ENCODE results near the gene TOMM20.
"Not testable (repeated sequence)": the region's sequence is repeated elsewhere in the genome, so short reads cannot be mapped to it uniquely, and the experiment has no call there.

TOMM20 gene

DNA sequence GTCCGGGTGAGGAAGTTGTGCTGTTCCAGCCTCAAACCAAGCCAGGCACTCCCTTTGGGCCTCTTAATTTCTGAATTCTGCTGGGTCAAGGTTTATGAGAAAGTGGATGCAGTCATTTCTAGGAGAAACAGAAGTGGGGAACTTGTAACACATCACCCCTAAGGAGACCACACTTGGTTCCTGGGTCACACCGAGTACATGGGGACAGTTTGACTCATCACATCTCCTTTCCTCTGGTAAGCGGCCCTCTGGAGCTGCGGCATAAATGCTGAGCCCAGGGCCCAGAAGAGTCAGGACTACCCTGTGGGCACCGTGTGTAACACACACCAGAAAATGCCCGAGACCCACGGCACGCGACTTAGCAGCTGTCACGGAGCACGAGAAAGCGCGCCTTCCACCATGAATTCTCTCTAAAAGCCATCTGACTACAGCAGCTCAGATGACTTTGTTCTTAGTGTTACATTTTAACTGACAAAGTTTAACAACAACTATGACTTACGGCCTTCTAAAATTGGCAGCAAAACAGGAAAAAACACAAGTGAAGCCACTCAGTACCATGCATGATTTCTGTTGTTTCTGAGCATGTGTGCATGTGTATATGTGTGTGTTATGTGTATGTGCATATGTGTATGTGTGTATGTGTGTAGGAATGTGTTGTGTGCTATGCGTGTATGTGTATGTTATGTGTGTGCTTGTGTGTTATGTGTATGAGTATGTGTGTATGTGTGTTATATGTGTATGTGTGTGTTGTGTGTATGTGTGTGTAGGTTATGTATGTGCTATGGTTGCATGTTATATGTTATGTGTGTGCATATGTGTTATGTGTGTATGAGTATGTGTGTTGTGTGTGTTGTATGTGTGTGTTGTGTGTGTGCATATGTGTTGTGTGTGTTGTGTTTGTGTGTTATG lies 50.8 kb downstream of the TOMM20 start:
- no peak for DNase-seq

DNA sequence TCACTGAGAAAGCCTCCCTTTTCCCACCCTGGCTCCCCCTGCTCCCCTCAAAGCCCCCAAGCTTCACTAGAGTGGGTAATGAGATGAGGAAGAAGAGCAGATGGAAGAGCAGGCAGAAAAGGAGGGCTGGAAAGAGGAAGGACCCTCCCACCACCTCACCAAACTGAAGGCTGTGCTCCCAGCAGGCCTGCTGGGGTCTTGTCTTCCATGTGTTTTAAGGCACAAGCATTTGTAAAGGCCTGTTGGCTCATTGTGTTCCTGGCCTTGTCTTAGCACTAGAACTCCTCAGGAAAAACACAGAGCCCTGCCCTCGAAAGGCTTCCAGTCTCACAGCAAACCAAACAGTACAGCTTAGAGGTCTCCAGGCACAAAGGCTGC lies 51.5 kb downstream of the TOMM20 start:
- no peak for DNase-seq

DNA sequence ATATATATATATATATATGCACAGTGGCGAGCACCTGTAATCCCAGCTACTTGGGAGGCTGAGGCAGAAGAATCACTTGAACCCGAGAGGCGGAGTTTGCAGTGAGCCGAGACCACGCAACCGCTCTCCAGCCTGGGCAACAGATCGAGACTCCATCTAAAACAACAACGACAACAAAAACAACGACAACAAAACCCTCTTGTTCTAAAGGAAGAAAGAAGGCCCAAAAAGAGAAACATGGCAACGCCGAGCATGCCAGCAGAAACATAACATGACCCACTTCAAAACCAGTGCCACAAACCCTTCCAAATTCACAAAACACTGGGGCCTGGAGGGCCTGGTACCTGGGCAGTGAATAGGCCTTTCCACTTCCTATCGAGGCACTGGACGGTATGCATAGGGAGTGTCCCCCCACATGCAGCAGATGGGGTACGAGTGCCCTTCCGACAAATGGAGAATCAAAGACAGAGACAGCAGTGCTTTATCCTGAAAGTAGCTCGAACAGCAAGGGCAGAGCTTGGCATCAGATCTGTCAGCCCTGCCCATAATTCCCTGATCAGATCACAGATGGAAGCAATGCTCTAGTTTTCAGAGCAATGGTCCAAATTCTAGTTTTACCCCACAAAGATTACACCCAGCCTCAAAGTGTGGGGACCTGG lies 52.0 kb downstream of the TOMM20 start:
- no peak for DNase-seq

DNA sequence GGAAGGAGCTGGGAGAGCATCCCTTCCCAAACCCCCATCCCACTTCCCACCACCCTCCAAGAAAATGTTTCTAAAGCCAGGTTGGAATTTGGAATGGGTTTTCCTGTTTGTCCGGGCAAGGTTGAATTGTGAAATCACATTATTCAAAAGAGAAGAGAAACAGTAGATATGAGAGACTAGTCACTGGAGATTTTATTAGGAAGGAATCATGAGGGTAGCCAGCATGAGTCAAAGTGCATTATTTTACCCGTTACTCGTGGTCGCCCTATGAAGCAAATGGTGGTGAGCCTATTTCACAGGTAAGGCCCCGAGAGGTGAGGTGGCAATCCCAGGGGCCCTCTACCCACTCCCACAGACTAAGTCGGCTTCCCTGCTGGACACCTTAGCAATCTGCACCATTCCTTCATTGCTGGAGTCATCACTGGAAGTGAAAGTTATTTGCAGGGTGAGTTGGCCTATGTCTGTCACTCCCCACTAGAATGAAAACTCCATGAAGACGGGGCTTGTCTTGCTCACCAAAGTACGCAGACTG lies 52.8 kb downstream of the TOMM20 start:
- no peak for DNase-seq

DNA sequence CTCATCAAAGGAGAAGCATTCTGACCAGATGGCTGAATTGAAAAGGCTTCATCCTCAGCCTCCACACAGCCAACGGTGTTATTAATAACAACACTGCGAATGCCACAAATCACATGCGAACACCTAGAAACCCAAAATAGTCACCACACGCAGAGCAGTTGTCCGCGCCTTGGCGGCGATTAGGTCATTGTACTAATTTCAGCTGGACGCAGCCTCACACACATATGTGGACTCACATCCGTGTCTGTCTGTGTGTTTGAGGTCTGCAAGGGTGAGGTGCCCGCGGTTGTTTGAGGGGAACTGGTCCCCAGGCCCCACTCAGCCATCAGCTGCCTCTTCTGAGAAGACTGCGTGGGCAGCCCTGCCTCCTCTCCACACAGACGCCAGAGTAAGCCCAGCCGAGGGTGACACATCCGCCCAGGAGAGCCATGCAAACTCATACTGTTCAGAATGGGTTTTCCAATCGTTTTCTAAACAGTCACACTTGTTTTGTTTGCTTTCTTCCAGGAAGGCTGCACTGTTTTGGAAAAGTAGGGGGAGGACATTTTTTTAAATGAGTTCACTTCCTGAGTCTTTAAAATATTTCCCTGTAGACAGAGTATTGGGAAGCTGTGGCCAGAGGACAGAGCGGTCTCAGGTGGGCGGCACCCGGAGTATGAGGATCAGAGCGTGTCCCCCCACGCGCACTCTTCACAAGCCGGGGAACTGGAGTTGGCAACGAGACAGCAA lies 53.4 kb downstream of the TOMM20 start:
- peak; percentile 53 for DNase-seq

DNA sequence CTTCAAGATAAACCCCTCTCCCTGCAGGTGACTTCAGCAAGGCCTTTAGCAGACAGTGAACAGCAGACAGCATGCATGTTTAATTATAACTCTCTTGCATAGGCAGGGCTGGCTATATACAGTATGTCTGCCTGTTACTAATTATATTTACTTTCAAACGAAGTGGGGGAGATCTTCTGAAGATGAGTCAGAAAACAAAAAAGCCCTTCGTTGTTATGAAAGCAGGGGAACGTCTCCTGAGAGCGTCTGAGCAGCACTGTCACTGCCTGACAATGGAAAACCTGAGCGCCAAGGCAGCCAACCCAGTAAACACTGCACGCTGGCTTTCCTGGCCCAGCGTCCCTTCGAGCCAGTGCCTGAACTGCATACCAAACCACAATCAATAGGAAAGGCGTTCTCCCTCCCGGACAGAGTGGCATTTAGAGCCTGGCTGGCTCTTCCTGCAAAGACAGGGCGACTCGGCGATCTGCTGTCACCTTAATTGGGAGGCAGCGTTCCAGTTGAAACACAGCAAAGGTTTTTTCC lies 54.1 kb downstream of the TOMM20 start:
- DNase-seq, result peak; percentile 68

DNA sequence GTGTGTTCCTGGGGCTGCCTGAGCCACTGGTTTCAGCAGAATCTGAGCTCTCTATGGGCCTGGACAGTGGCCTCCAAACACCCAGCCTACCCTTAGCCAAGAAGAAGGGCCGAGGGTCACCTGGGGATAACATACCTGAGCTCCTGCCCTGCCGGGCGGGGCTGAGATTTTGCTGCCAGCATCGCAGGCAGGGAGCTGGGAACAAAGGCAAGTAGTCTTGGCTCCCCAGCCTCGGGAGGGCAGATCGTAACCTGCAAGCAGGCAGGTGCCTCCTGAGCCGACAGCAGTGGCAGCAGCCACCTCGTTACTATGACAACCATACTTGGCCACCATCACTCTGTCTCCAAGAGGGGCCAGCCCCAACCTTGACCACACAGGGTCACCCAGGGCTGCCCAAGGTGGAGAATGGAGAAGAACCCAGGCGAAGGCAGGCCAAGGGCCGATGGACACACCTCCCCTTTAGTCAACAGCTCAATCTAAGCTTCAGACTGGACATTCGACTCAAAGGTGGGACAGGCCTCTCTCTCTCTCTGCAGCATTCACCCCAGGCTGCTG lies 54.6 kb downstream of the TOMM20 start:
- DNase-seq, result no peak

DNA sequence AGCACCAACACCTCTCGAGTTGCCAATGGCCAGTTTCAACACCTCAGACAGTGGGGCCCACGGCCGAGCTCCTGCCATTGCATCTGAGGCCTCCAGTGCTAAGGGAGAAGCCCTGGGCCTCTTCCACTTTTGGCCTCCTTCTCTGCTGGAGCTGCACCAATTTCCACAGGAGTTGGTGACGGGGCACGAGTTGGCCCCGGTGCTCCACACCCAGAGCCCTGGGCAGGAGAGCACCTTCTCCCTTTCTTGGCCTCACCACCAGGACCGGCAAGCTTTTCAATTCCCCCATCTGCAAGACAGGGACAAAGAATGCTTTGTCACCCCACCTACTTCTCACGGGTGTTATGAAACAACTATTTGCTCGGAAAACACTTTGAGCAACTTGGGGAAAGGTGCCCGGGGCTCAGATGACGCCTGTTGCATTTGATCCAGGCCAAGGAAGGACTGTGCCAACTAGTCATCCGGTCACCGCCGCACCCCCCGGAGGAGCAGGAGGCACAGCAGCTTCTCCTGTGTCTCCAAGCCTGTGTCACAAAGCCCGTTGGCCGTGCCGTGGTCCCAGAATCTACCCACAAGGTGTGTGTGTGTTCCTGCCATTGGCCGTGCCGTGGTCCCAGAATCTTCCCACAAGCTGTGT lies 55.2 kb downstream of the TOMM20 start:
- DNase-seq, result no peak

DNA sequence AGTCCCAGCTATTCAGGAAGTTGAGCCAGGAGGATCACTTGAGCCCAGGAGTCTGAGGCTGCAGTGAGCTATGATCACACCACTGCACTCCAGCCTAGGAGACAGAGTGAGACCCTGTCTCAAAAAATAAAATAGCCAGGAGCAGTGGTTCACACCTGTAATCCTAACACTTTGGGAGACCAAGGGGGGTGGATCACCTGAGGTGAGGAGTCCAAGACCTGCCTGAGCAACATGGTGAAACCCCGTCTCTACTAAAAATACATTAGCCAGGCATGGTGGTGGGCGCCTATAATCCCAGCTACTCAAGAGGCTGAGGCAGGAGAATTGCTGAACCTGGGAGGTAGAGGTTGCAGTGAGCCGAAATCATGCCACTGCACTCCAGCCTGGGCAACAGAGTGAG lies 56.1 kb downstream of the TOMM20 start:
- DNase-seq, result not testable (repeated sequence)

DNA sequence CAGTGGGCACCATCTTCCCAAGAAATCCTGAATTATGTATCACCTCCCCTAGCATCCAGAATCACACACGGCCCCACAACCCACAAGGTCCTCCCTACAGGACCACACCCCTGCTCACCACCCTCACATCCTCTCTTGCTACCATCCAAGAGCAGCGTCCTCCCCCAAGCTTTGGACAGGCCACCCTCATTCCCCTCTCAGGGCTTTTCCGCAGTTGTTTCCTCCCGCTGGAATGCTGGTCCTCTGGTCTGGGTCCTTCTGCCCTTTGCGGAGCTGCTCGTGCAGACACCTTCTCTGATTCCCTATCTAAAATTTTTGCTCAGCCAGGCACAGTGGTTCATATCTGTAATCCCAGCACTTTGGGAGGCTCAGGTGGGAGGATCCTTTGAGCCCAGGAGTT lies 56.5 kb downstream of the TOMM20 start:
- DNase-seq, result no peak

DNA sequence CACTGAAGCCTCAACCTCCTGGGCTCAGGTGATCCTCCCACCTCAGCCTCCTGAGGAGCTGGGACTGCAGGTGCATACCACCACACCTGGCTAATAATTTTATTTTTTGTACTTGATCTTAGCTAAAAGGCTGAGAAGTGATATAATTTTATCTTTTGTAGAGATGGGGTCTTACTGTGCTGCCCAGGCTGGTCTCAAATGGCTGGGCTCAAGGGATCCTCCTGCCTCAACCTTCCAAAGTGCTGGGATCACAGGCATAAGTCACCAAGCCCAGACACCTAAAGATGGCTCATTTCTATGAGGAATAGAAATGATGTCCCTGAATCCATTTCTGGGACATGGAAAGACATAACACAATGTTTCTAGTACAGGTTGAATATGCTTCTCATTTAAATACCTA lies 57.8 kb downstream of the TOMM20 start:
- DNase-seq, result no peak

DNA sequence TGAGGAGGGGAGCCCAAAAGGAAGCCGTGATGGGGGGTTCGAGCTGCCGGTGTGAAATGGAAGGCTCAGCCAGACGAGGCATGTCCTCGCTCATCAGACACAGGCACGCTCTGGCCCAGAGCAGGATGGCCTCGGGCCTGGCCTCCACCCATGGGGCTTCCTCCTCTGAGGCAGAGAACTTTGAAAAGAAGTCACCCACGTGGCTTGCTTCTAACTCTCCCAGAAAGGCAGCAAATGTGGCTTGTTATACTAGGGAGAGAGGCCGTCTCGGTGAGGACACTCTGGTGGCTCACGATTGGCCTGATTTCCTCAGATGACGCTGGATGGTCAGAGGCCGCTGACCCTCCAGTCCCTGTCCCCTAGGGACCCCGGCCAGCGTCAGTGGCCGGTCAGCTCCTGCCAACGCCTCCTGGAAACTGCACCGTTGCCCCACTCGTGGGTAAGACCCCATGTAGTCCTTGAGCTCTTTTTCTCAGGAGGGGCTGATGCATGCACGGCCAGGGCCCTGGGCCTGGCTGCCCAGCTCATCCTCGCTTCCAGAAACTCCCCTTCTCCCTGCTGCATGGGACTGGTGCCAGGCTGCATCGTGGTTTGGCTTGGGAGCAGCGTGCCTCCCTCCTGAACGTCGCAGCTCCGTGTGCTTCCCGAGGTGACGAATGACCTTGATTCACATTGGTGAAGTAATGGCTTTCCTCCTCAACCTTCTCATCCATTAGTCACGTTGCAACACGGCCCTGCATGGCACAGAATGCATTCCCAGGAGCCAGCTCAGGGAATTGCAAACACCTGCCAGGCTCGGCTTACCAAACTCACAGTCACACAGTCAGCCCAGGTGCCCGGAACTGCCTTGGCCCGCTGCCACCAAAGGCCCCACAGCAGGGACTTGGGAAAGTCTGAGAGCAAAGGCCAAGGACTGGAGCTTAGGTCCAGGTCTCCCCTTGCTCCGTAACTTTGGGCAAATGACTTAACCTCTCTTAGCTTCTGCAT lies 58.8 kb downstream of the TOMM20 start:
- DNase-seq, result no peak

DNA sequence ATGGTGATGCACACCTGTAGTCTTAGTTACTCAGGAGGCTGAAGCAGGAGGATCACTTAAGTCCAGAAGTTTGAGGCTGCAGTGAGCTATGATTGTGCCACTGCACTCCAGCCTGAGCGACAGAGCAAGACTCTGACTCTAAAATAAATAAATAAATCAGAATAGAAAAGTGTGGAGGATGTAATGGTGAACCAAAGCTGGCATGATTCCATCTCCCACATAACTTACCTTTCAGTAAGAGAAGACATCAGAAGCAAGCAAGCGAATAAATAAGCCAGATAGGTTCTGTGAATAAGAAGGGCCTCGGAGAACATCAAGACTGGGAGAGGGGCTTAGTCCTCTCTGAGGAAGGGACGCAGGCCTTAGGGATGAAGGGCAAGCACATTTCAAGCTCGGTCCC lies 59.5 kb downstream of the TOMM20 start:
- DNase-seq, result no peak

DNA sequence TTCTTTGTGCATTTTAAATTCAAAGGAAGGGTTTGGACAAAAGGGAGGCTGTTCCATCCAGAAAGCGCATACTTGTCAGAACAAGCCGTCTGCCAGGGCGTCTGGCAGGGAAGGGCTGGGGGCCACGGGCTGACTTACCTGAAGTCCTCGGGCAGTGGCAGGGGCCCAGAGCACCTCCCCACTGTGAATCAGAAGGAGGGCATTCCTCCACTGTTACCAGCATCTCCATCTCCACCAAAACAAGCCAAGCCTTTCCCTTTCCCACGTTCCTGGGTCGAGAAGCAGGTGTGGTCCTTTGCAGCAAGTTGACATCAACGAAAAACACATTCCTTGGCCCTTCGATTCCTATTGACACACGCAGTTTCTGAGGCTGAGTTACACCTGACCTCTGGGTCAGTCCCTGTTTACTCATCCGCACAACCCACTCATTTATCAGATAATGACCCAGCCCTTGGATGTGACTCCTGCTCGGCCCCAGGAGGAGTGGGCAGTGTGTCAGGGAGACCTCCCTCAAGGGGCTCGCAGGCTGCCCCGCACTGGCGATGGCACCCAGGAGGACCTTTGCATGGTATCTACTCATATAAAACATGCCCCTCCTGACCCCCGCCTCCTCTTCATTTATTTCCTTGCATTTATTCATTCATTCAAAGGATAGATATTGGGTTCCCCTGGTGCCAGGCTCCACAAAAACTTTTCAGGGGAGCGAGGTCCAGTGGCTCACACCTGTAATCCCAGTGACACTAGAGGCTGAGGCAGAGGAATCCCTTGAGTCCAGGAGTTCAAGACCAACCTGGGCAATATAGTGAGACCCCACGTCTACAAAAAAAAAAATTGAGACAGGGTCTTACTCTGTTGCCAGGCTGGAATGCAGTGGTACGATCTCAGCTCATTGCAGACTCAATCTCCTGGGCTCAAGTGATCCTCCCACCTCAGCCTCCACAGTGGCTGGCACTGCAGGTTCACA lies 60.2 kb downstream of the TOMM20 start:
- no peak for DNase-seq

DNA sequence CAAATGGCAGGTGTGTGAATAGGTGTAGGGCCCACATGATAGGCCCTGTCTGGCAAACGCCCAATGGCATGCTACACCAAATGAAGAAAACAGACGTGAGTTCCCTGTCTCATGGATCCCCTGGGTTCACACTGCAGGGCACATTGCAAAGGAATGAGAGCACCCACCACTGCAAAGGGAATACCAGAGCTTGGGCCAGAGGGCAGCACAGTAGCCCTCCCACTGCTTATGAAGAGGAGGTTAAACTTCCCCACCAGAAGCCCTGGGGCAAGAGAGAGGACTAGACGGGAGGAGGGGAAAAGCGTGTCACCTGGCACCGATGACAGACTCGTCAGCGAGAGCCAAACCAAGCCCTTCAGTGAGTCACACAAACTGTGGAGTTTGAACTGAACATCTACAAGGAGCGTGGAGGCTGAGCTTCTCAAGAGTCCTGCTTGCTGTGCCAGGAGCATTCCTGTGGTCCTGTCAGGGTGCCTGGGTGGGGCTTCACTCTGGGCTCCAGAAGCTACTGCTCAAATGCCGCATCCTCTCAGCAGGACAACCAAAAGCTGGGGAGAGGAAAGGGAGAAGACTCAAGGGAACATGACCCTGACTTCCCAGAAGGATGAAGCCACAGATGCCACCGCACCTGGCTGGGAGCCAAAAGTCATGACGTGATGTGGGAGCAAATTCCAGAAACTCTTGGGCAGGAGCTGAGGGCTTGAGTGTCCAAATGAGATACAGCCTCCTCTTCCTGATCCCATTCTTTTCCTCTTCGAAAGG lies 61.1 kb downstream of the TOMM20 start:
- DNase-seq, result no peak

DNA sequence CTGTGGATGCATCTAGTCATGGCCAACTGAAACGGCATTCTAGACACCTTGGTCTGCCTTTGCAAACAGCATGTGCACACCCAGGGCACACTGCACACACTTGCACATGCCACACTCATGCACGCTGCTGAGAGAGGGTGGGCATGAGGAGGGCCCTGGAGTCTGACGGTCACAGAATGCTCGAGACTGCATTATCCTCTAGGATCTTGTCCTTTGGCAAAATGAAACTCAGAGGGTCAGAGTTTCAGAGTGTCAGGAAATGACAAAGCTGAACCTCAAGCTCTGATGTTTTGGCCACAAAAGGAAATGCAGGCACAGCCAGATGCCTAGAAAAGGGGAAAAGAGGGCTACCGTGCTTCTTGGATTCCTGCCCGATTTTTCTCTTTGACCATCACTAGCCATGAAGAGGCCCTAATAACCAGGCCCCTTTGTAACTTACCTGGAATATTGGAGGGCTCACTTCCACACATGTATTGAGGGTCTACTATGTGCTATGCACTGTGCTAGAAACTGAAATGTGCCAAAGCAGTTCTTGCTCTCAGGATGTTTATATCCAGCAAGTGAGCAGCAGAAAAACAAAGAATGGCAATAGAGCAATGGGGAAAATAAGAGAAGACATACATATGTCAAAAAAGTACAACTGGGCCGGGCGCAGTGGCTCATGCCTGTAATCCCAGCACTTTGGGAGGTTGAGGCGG lies 65.4 kb downstream of the TOMM20 start:
- no peak for DNase-seq

DNA sequence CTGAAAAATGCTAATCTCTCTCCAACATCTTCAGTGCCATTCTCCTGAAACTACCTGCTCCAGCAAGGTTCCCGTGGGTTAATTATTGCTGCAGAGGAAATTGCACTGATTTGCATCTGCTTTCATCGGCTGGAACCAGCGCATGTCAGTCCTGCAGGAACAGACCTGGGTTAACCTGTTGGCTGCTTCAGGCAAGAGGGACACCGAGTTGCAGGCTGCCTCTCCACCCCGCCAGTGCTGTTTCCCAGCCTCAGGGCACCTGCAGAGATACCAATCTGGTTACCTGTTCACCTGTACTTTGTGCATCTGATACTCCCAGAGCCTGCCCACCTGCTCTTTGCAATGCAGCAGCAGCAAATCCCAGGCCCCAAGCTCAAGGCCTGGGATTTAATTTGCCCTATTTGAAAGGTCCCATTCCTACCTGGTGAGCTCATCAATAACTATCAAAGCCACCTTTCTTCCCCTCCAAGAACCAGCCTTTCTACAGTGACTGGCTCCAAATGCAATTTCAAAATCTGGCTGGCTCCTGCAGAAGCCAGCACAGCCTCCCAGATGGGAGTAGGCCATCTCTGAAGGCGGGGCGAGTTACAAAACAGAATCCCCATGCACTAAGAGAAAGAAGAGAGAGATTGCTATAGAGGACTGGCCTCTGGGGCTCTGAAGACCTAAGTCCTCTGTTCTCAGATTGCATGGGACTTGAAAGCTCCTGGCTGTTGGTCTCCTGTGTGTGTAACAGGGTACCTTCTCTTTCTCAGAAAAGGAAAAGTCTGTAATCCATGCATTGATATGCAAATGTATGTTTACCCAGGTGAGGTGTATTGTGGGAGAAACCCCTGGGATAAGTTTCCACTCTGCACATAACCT lies 67.8 kb downstream of the TOMM20 start:
- no peak for DNase-seq

All from activated naive CD4-positive, alpha-beta T cell treated with anti-CD3 and anti-CD28 coated beads, Interleukin-2, amount 50 U/mL, for 16 hours (primary cell).